GM21723 (cell line): ENCODE results near the gene GUF1.

Experiments
- ATAC-seq: cut with Tn5 transposase; IDR thresholded peaks from one replicate; pipeline ENCODE4 v1.9.1; 2021; ENCODE audit warnings: mild to moderate bottlenecking, moderate library complexity; ENCODE audit not compliant: unreplicated experiment

GUF1 gene, protein sequence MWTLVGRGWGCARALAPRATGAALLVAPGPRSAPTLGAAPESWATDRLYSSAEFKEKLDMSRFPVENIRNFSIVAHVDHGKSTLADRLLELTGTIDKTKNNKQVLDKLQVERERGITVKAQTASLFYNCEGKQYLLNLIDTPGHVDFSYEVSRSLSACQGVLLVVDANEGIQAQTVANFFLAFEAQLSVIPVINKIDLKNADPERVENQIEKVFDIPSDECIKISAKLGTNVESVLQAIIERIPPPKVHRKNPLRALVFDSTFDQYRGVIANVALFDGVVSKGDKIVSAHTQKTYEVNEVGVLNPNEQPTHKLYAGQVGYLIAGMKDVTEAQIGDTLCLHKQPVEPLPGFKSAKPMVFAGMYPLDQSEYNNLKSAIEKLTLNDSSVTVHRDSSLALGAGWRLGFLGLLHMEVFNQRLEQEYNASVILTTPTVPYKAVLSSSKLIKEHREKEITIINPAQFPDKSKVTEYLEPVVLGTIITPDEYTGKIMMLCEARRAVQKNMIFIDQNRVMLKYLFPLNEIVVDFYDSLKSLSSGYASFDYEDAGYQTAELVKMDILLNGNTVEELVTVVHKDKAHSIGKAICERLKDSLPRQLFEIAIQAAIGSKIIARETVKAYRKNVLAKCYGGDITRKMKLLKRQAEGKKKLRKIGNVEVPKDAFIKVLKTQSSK

DNA sequence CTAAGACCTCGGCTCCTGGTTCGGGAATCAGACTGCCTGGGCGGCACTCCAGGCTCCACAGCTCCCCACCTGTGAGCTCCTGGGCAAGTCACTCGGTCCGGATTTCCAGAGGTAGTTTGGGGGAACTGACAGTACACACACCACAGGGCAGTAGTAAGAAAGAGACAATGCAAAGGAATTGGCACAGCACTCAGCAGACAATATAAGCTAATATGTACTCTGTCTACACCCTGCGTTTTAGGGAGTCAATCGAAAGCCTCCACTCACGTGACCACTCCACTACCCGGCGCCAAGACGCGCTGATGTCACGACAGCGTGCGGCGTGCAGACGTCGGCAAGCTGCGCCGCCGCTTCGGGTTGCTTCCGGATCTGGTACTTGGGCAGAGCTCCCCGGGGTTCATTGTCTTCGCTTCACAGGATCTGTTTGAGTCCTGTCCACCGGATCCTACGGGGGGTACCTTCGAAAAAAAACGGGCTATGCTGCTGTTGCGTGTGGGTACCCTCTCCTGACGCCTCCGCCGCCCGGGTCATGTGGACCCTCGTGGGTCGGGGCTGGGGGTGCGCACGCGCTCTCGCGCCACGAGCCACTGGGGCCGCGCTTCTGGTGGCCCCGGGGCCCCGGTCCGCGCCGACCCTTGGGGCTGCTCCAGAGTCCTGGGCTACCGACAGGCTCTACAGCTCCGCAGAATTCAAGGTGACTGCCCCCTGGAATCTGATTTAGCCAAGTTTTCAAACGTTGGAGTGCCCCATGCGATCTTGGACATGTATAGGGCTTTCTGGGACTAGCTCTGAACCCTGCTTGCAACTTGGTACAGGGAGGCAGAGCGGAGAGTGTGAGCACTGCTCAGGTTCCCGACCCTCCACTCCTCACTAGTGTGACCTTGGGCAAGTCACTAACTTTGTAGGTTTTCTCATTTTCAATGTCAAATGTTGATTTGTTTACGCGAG, at the start of gene GUF1:
Gene GUF1, plus strand, starts transcription at position 327 of the 948 bp plus-strand sequence. Its CDS starts 203 bp downstream, at position 530.
- peak; percentile 97 for ATAC-seq

DNA sequence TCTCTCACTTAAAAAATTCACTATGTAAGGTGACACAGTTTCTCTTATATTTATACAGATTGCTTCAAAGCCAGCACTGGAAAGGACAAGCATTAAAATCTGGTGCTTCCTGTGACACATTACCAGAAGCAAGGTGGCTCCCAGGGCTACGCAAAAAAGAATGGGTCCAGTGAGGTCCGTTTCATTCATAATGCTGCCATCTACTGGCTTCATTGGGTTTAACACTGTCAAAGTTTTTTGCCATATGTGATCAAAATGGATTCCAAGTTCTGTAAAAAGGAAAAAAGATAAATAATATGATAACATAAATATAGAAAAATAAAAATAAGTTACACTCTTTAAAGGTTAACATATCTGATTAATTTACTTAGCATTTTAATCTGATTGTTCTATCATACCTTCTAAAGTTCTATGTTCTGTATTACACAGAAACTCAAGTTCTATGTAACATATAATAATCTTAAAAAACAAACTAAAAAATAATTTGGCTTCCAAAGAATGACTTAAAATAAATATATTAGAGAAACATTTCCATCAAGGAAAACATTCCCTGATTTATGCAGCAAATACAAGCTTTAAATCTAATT, 48.8 kb upstream of the GUF1 start:
- peak; percentile 95 for ATAC-seq

DNA sequence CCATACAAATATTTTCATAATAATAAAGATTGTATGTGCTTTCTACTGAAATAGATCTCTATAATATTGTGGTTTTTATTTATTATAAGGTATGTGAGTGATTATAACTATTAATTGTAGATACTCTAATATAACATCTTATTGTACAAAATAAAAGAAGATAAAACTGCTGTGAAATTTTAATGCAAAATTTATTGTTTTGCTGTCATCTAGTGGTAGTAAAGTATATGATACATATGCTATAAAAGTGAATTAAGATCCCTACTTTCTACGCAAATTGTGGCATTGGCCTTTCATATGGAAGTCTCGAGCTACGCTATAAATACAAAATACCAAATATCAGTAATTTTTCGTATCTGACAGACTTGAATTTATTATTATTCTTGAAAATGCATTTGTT, 46.1 kb upstream of the GUF1 start:
- ATAC-seq: no peak

DNA sequence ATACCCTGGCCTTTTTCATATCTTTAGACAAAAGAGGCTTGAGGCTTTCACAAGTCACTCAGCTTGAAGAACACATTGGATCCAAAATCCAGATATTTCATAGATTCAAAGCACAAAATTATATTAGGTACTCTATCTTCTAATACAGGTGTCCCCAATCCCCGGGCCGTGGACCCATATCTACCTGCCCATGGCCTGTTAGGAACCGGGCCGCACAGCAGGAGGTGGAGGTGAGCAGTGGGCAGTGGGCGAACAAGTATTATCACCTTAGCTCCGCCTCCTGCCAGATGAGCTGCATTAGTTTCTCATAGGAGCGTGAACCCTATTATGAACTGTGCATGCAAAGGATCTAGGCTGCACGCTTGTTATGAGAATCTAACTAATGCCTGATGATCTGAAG, 45.5 kb upstream of the GUF1 start:
- no peak for ATAC-seq

DNA sequence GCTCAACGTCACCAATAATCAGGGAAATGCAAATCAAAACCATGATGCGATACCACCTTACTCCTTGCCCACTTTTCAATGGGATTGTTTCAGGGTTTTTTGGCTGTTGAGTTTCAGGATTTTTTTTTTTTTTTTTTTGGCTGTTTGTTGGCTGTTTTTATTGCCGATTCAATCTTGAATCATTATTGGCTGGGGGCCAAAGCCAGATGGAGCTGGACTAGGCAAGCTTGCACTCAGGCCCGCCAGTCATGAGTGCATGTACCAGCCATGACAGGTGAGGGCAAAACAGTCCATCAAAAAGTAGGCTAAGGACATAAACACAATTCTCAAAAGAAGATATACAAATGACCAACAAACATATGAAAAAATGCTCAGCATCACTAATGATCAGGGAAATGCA, 40.1 kb upstream of the GUF1 start:
- no peak for ATAC-seq

DNA sequence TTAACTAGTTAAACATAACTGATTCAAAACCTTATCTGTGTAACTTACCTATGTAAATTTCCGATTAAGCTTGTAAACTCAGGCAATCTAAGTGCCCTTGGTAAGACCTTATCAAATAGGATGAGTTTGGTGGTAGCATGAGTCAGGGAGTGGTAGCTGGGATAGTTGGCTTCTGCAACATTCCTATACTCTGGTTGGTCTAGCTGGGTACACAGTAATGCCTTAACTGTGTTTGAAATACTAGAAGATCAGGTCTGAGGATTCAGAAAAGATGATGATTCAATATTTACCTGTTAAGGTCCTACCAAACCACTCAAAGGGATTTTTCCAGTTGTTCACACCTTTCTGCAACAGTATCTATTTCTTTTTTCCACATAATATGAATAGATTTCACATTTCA, 32.1 kb upstream of the GUF1 start:
- no peak for ATAC-seq

DNA sequence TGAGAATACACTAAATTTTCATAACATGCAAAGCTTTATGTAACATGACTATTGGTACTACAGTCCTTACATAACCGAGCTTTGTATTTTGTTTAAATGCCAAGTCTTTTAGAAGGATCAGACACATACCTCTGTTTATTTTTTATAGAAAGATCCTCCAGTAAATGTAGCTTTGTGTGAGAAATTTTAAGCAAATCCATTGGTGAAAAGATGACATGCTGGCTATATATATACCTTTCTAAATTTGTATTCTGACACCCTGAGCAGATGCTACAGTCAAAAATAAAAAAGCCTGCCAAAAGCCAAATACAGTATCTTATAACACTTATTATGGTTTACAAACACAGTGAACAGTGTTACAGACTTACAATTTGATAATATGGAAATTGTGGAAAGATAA, 26.8 kb upstream of the GUF1 start, which contains the start of gene YIPF7:
Gene YIPF7, minus strand, starts transcription at position 201 of the 400 bp plus-strand sequence. CDS start 1,525 bp downstream, outside the sequence.
- no peak for ATAC-seq

DNA sequence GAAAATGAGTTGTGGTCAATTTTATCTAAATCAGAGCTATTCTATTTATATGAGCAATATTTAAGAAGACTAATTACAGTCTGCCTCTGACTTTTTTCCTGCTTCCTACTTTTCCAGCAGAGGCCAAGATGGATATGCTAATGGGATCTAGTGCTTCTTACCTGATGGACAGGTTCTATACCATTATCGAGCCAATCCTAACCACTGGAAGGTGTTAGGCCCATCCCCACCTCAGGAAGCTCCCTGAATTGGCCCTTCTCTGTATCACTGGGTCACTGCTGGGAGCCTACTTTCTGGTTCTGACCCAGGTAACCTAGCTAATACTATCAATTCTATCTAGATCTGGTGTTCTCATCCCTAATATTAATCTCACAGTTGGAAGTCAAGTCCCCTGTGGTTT, 26.2 kb upstream of the GUF1 start:
- ATAC-seq: no peak

DNA sequence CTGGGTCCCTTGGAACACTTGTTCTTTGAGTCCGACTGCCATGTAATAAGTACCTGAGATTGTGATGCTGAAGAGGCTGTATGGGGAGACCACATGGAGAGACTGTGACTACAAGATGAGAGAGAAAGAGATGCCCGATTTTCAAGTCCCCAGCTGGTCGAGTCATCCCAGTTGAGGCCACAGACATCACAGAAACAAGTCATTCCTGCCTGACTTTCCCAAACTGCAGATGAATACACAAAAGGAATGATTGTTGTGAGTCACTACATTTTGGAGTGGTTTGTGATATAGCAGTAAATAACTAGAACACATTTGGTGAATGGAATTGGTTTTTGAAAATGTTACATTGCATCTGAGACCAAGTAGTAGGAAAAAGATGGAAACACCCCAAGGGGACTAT, 17.8 kb upstream of the GUF1 start:
- ATAC-seq: no peak

DNA sequence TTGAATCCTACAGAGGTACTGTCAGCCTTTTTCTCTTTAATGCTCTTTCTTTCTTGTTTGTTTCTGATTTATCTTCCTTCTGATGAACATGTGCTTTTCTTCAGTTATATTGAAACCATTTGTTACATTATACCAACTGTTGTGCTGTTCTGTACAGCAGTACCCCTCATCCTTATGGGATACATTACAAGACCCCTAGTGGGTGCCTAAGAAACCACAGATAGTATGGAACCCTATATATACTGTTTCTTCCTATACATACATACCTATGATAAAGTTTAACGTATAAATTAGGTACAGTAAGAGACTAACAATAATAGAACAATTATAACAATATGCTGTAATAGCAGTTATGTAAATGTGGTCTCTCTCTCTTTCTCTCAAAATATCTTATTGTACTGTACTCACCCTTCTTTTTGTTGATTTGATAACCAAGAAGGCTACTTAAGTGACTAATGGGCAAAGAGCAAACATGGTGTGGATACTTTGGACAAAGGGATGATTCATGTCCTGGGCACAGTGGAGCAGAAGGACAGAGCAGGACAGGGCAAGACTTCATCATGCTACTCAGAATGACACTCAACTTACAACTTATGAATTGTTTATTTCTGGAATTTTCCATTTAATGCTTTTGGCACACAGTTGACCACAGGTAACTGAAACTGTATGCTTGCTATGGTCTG, 16.1 kb upstream of the GUF1 start:
- no peak for ATAC-seq

DNA sequence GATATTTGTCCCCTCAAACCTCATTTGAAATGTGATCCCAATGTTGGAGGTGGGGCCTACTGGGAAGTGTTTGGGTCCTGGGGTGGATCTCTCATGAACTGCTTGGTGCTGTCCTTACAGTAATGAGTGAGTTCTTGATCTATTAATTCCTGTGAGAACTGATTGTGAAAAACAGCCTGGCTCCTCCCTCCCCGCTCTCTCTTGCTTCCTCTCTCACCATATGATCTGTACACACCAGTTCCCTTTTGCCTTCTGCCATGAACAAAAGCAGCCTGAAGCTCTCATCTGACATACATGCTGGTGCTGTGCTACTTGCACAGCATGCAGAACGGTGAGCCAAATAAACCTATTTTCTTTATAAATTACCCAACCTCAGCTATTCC, 15.6 kb upstream of the GUF1 start:
- ATAC-seq: peak; percentile 71

DNA sequence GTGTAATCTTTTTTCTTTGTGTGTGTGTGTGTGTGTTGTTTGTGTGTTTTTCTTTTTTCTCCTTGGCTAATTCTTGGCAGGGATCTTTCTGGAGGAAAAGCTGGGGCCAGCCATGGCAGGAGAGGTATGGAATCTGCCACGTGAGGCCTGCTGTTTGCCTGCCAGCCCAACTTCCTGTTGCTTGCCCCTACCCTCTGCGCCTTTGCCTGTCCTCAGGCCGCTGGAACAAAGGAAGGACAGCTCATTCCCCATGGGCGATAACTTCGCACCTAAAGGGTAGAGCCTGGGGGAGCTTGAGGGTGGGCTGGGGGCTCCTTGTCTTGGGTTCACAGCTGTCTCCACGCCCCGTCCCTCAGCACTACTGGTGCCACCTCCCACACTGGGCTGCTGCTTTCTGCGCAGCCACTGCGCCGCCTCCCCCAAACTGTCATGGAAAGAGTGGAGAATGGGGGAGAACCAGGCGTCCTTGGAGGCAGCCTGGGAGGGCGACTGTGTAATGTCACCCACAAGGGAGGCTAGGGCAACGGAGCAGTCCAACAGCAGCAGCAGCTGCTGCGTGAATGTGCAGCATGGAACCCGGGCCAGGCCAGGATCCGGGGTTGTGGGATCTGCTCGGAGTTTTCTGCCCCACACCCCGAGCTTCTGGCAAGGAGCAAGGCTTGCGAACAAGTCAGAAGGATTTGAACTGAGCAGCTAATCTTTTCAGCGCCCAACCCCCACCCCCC, 14.5 kb upstream of the GUF1 start:
- no peak for ATAC-seq

DNA sequence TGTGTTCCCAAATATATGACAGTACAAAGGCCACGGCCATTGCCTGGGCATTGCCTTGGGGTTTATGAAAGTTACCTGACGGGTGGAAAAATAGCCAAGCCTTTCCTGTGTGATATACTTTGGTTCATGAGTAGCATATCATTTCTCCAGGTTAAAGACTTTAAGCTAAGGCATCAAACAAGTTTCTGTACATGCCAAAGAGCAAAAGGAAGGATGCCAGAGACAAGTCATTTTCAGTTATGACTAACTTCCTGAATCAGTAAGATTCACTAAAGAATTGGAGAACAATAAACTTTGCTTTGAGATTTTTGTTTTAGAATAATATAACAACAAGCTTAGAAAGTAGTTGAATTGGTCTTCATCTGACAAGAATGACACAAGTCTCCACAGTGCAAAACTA, 9.7 kb upstream of the GUF1 start:
- ATAC-seq: no peak

DNA sequence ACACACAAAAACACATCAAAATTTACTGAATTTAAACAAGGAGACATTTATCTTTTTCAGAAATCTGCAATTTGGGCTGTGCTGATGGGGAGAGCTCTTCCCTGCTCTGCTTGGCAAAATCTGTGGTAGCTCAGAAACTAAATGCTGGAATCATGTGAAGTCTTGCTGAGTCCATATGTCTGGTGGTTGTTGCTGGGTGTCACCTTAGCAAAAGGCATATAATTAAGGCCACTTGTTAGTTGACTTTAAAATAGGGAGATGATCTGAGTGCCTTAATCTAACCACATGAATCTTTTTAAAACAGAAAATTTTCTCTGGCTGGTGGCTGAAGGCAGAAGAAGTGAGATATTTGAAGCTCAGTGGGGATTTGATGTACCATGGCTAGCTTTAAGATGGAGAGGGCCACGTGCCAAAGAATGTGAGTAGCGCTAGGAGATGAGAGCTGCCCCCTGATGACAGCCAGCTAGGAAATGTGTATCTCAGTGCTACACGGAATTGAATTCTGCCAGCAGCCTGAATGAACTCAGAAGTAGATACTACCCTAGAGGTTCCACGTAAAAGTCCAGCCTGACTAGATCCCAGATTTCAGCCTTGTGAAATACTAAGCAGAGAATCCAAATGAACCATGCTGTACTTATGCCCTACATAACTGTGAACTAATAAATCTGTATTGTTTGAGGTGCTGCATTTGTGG, 7.6 kb upstream of the GUF1 start:
- ATAC-seq: no peak

DNA sequence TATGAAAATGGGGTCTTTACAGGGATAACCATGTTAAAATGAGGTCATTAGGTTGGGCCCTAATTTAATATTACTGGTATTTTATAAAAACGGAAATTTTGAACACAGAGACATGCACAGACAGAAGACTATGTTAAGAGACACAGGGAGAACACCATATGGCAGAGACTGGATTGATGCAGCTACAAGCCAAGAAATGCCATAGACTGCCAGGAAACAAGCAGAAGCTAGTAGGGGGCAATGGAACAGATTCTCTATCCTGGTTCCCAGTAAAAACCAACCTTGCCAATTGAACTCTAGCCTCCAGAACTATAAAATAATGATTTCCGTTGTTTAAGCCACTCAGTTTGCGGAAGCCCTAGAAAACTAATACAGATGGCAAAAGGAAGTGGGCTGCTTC, 6.6 kb upstream of the GUF1 start:
- ATAC-seq: no peak

DNA sequence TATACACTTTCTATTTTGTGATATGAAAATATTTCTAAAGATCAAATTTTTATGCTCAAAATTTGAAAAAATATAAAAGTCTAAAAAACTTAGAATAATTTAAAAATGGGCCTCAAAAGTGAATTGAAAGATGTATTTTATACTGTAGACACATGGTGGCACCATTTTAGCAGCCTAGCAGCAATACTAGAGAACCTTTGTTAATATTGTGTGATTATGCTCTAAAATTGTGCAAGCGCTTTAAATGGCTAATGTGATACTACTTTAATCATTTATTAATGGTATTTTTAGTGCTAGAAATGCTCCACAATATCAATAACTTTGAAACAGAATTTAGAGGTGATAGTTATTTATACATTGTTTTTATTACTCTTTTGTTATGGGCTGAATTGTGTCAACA, 3.7 kb upstream of the GUF1 start:
- no peak for ATAC-seq

DNA sequence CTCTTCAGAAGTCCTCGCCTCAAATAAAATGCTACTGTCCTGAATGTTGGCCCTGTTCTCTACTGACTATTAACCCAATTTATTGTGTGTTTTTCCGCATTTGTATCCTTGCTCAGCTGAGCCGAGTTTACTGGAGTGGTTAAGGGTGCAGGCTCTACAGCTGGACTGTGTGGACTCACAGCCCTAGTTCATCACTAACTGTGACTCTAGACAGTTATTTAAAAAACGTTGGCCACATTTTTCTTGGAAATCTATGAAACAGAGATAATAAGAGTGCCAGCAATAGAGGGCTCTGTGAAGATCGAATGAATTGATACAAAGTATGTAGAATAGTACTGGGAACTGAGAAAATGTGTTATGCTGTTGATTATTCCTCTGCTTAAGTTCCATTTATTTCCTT, 2.9 kb upstream of the GUF1 start:
- ATAC-seq: no peak

DNA sequence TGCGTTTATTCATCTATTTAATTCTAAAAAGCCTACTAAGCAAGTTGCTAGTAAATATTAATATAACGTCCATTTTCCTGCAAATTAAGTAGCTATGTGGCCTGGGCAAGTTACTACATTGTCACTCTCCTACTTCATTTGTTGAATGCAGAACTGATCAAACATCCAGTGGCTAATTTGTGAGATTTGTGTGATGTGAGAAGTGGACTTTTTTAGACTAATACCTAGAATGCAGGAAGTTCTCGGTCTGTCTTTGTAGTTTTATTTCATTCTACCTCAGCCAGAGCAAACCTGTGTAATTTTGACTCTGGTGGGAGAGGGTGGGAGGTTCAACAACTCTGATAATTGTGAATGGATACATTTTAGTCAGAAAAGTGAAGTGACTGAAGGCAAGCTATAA, 840 bp downstream of the GUF1 start:
- peak; percentile 2 for ATAC-seq

DNA sequence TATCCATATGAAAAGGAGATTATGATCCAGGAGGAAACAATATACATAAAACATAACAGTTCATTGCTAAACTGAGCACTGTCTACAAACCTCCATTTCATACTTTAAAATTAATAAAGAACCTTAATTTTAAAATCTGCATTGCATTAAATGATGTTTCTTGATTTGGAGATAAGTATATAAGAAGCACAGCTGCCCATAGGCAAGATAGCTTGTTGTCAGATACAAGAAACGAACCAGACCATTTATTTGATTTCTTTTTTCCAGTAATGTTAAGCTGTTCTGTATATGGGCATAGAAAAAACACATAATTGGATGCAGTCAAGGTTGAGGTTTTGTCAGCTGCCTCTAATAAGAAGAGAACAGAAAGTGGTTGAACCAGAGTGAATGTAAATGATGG, 6.4 kb downstream of the GUF1 start:
- no peak for ATAC-seq
